ENCODE data around the gene TBL3. TPM values are rescaled to one million over a fixed set of nuclear protein-coding genes. Genes with fewer than 3 reads are reported as not detected.

The TBL3 gene
- total and polyA plus RNA-seq, 9 of the 15 experiments (the other 6 are each of a cell fraction or from before 2014, with no cell fraction given) = 0.97 to 117 (median 24.5) TPM

- TF ChIP-seq RREB1 (CRISPR knock-in tag; IDR thresholded peaks at IDR 0.05) (no peak), NR2C1 (IDR thresholded peaks at IDR 0.05) (no peak), NR2C1 (tag; IDR thresholded peaks at IDR 0.05) (no peak), ZNF644 (tag; IDR thresholded peaks at IDR 0.05; ENCODE audit: low read depth) (no peak), ARID4B (CRISPR knock-in tag; IDR thresholded peaks at IDR 0.05) (no peak), PKNOX1 (IDR thresholded peaks at IDR 0.05) (peak; percentile 43; the same call in 1 of the 2 replicates), L3MBTL2 (IDR thresholded peaks at IDR 0.05) (peak; percentile 81), KAT8 (IDR thresholded peaks at IDR 0.05; ENCODE audit: low read depth) (no peak)
These were observed 28.8 kb upstream of the TBL3 start, which contains the start of gene MSRB1 (continued) for GRCh38 chr16:1942810-1943726.
